C4-2B (cell line): ENCODE measurements around the gene KLRF2.

Experiments
- CTCF ChIP-seq: fragments of 450-650 bp; conservative IDR thresholded peaks from 2 replicates; pipeline ENCODE4 v1.5.1; 2017; ENCODE audit warnings: mild to moderate bottlenecking
- ZFX ChIP-seq: fragments of 450-650 bp; IDR thresholded peaks from 2 replicates; pipeline ENCODE4 v1.6.1; 2017

- TF ChIP-seq CTCF (no peak), ZFX (no peak)
Observed at GRCh38 chr12:9851050-9851449, 30.2 kb upstream of the KLRF2 start.
